SK-N-SH (cell line): ENCODE data around the gene FRAS1.

Experiments used
- POLR2AphosphoS5 ChIP-seq: IDR thresholded peaks from 2 replicates; pipeline ENCODE4 v1.6.1; 2012; ENCODE audit warnings: low read depth, low read length
- REST ChIP-seq: IDR thresholded peaks from 2 replicates; pipeline ENCODE4 v1.6.1; 2012; ENCODE audit warnings: mild to moderate bottlenecking, low read depth, low read length, moderate library complexity
- USF2 ChIP-seq: fragments of 150-350 bp; IDR thresholded peaks from 2 replicates; pipeline ENCODE4 v1.6.1; 2017; ENCODE audit warnings: antibody characterized with exemption, low read length, low read depth, borderline replicate concordance
- TF ChIP-seq, protein P1 (sequence below): fragments of 200-600 bp; sonication (generic); IDR thresholded peaks from 2 replicates; pipeline ENCODE4 v1.6.1; 2017; ENCODE audit warnings: antibody characterized with exemption, mild to moderate bottlenecking, moderate library complexity
- TF ChIP-seq, protein P2 (sequence below): IDR thresholded peaks from 2 replicates; pipeline ENCODE4 v1.4.0; 2012; ENCODE audit warnings: low read depth, borderline replicate concordance

DNA sequence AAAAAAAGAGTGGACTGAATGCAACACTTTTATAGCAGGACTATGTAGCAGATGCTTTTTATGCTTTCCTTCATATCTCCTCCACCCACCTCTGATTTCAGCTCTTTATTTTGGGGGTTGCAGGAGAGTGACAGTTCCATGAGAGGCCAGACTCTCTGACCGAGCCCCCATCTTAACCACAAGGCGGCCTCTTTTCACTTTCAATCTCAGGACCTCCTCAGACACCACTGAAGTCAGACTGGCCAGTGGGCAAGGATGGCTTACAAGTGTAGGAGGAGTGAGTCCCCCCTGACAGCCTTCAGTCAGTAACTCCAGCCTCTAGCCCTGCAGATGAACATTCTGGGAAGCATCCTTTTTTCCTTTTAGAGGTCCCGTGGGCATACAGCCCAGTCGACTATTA lies 140.8 kb downstream of the FRAS1 start:
- TF ChIP-seq, protein P1, sequence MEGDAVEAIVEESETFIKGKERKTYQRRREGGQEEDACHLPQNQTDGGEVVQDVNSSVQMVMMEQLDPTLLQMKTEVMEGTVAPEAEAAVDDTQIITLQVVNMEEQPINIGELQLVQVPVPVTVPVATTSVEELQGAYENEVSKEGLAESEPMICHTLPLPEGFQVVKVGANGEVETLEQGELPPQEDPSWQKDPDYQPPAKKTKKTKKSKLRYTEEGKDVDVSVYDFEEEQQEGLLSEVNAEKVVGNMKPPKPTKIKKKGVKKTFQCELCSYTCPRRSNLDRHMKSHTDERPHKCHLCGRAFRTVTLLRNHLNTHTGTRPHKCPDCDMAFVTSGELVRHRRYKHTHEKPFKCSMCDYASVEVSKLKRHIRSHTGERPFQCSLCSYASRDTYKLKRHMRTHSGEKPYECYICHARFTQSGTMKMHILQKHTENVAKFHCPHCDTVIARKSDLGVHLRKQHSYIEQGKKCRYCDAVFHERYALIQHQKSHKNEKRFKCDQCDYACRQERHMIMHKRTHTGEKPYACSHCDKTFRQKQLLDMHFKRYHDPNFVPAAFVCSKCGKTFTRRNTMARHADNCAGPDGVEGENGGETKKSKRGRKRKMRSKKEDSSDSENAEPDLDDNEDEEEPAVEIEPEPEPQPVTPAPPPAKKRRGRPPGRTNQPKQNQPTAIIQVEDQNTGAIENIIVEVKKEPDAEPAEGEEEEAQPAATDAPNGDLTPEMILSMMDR = no peak
- TF ChIP-seq USF2 (no peak), REST (no peak), POLR2AphosphoS5 (no peak)
- TF ChIP-seq, protein P2, sequence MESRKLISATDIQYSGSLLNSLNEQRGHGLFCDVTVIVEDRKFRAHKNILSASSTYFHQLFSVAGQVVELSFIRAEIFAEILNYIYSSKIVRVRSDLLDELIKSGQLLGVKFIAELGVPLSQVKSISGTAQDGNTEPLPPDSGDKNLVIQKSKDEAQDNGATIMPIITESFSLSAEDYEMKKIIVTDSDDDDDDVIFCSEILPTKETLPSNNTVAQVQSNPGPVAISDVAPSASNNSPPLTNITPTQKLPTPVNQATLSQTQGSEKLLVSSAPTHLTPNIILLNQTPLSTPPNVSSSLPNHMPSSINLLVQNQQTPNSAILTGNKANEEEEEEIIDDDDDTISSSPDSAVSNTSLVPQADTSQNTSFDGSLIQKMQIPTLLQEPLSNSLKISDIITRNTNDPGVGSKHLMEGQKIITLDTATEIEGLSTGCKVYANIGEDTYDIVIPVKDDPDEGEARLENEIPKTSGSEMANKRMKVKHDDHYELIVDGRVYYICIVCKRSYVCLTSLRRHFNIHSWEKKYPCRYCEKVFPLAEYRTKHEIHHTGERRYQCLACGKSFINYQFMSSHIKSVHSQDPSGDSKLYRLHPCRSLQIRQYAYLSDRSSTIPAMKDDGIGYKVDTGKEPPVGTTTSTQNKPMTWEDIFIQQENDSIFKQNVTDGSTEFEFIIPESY = no peak
